HEK293T (cell line): ENCODE measurements around the gene SNX9.

Experiments
- ELF4 ChIP-seq: fragments of 450-650 bp; IDR thresholded peaks from 2 replicates; pipeline ENCODE4 v1.6.1; 2017; ENCODE audit warnings: antibody characterized with exemption
- FOXM1 ChIP-seq: fragments of 450-650 bp; IDR thresholded peaks from 2 replicates; pipeline ENCODE4 v1.6.1; 2017; ENCODE audit warnings: mild to moderate bottlenecking, borderline replicate concordance
- SP1 ChIP-seq: fragments of 450-650 bp; IDR thresholded peaks from 2 replicates; pipeline ENCODE4 v1.6.1; 2017

- TF ChIP-seq ELF4 (no peak), FOXM1 (no peak), SP1 (no peak)
Observed at GRCh38 chr6:157904999-157905398, 82.0 kb downstream of the SNX9 start.
